HS-27A (cell line): Measurements from ENCODE around the gene WDR86.

ENCODE experiments used
- DNase-seq: peaks from one replicate; pipeline ENCODE4 v3.0.0-alpha.2; 2012; ENCODE audit warnings: low read depth, missing footprints

WDR86 gene

DNA sequence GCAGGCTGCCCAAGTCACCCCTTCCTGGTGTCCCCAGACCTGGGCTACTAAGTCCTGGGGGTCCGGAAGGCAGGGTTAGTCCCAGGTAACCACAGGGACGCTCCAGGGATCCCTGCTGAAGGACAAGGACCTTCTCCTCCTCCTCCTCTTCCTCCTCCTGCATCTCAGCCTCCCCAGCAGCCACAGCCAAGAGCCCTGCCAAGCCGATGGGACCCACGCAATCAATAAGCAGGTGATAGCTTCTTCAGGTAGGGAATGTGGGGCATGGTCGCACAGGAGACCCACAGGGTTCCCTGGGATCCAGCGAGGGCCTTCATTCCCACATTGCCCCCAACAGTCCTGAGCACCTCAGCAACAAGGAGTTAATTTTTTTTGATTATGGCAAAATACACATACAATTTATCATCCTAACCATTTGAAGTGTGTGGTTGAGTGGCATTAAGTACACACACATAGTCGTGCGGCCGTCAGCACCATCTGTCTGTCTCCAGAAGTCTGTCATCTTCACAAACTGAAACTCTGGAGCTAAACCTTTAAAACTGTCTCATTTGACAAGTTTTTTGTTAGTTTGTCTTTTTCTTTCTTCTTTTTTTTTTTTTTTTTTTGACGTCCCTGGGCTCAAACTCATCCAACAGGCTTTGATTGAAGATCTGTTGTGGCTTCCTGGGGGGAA, 18.0 kb upstream of the WDR86 start:
- DNase-seq: no peak

DNA sequence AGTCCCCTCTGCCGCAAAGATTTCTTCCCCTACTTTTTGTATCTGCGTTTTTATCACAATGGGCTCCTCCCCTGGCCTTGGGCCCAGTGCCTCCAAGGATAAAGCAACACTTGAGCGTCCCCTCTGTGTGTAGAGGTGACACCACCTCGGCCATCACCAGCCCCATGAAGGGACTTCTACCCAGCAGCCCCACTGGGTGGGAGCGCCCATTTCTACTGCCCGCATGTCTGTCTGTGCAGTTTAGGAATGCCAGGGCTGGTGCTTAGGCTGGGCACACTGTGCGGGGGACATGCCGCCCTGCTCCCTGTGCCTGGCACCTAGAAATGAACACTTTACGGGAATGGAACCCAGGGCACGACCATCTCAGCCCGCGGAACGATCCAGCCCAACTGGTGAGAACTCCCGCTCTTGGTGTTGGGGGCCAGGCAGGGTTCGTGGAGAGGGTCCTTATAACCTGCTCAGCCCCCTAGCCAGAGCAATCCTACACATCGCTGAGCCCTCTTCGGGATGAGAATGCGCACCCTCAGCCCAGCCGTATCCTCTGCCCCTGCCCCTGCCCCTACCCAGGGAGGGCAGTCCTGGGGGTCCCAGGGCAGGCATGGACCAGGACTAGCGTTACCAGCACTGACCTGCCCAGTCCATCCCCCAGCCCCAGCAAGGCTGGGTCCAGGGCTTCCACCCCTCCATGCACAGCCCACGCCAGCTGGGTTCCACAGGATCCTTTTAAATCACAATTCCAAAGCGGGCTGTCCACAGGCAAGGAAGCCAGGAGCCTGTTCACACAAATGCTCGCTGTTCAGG, 17.3 kb upstream of the WDR86 start:
- no peak for DNase-seq

DNA sequence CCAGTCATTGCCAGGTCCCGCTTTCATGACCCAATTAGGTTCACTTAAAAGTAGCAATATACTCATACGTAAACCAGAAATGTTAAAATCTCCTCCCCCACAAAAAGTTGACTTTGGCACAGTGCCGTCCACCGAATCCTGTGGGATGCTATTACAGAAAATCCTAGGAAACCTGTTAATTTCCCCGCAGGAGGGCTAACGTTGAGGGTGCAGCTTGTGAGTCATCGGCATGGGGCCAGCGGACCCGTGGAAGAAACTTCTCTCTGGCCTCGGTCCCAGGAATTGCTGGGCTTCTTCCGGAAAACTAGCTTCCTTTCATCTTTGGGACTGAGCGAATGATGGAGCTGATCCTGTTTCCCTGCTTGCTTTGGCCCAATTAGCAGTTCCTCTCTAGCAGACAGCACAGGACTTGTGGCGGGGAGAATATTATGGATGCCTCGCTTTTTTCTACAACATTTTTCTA, 16.6 kb upstream of the WDR86 start:
- peak; percentile 69 for DNase-seq

DNA sequence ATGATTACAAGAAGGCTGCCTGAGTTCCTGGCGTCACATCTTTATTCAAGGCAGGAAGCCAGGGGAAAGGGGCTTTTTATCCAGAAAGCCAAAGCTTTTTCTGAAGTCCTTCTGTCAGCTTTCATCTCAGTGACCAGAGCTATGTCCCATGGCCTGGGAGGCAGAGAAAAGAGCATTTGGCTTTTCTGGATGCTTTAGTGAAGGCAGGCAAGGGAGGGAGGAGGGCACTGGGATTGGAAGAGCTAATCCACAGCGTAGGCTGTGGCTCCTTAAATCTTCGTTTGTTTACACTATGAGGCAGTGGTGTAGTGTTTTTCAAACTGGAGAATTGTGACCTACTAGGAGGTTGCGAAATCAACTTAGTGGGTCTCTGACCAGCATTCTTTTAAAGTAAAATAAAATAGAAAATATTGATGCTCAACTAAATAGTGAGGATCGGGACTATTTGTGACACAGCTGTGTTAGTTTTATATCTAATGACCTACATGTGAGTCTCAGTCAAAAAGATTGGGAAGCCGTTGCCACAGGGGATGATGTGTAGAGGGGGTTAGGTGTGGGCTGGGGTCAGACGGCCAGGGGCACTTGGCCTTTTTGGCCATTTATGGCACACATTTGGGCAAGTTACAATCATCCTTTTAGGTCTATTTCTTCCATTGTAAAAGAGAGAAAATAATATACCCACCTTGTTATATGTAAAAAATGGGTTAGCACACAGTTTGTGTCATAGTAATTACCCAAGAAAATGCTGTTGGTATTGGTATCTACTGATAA, 16.0 kb upstream of the WDR86 start:
- DNase-seq: no peak

DNA sequence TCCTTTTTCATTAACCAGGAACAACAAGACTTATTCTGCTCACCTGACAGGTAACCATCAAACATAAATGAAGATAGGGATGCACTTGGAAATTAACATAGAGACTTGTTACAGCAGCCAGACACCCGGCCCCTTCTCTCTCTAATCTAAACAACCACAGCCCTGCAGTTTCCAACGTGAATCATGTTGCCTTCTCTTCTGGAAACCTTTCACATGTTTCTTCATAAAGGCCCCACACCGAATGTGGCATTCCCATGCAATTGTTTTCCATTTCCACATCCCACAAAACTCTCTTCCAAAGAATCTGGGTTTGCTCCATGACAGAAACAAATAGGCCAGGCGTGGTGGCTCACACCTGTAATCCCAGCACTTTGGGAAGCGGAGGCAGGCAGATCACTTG, 15.0 kb upstream of the WDR86 start:
- no peak for DNase-seq

DNA sequence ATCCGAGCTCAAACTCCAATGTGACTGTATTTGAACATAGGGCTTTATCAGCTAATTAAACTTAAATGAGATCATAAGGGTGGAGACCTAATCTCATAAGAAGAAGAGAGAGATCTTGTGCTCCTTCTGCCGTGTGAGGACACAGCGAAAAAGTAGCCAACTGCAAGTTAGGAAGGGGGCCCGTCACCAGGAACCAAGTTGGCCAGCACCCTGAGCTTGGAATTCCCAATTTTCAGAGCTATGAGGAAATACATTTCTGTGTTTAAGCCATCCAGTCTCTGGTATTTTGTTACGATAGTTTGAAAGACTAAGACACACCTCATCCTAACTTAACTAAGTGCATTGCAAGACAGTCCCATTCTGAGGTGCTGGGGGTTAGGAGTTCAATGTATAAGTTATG, 14.1 kb upstream of the WDR86 start:
- no peak for DNase-seq

DNA sequence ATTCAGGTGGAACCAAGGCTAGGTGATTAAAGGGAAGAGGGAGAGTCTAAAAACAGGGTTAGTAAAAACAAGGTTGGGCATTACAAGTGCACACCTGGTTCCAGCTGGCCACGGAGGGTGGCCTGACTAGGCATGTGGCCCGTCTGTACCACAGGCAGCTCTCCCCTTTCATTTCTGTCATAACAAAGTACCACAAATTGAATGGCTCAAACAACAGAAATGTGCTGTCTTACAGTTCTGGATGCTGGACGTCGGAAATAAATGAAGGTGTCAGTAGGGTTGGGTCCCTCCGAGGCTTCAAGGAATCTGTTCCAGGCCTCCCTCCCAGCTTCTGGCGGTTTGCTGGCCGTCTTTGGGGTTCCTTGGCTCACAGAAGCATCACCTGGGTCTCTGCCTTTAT, 13.4 kb upstream of the WDR86 start:
- DNase-seq: no peak

DNA sequence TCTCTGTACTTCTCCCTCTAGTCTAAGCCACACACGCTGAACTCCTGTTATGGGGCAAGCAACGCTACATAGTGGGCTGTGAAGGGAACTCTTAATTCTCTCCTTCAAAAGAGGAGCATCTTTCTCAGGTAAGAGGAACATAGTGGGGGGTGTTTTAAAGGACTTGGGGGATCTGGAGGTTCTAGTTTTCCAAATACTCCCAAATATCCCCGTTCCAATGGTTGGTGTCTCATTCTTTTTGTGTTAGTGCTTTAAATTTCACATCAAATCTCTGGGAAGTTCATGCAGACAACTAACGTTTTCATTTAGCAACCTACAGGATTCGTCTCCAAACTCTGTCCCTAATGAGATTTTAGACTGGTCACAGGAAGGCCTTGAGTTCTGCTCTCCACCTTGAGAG, 12.4 kb upstream of the WDR86 start:
- DNase-seq: no peak

DNA sequence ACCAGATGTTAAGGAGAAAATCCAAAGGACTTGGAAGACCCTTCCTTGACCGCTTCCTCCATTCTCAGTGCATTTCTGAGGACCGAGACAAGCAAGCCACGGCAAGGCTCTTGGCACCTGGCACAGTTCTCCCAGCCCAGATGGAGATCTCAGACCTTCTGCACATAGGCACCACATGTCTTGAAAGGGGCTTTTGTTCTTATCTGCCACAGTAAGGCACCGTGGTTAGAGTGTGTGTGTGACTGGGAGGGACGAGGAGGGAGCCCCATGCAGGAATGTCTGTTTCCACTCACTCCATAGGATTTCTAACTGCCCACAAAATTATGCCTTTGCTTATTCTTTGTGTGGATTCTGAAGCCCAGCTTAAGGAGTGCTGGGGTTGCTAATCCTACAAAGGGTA, 10.3 kb upstream of the WDR86 start:
- no peak for DNase-seq

DNA sequence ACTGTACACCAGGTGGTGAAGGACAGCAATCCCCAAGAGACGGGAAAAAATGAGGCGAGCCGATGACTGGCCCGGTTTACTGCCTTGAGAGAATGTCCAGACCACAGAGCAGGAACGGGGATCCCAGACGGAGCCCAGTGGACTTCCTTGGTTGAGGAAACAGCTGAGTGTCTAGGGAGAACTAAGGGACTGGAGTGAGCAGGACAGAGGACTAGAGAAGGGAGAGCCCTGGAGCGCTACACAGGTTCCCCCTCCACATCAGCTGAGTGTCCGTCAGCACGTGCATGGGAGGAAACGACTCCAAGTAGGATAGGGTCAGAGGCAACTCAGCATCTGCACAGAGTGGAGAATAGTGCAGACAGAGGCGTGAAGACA, 7.1 kb upstream of the WDR86 start:
- DNase-seq: no peak

DNA sequence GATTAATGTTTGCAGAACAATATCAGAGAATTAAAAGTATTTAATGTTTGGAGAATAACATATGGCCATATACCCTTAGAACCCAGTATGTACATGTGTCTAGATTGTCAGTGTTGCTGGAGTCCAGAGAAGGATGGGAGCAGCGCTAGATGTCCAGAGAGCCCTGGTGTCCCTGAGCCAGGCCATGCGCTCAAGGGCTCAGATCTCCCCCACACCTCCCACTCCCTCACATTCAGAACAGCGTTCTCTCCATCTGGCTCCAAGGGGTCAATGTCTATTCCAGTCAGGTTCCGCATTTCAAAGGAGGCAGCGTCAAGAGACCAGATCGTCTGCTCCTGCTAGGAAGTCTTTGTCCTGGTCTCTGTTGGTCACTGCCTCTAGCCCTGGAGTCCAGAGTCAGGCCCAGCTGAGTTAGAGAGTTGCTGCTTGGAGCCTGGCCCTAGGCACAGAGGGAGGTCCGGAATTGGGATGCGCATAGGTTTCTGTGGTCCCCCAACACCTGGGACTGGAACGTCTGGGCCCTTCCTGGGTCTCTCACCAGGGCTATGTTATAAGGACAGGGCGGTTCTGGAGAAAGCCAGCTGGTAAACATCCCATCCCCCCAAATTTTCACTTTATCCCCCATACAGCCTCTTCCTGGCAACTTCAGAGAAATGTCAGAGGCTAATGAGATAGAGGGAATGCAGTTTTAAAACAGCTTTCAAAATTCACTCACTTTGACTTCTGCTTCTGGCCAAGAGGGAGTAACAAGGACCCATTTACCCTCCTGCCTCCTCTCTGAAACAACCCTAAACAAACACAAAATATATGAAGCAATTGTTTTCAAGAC, 6.5 kb upstream of the WDR86 start:
- no peak for DNase-seq

DNA sequence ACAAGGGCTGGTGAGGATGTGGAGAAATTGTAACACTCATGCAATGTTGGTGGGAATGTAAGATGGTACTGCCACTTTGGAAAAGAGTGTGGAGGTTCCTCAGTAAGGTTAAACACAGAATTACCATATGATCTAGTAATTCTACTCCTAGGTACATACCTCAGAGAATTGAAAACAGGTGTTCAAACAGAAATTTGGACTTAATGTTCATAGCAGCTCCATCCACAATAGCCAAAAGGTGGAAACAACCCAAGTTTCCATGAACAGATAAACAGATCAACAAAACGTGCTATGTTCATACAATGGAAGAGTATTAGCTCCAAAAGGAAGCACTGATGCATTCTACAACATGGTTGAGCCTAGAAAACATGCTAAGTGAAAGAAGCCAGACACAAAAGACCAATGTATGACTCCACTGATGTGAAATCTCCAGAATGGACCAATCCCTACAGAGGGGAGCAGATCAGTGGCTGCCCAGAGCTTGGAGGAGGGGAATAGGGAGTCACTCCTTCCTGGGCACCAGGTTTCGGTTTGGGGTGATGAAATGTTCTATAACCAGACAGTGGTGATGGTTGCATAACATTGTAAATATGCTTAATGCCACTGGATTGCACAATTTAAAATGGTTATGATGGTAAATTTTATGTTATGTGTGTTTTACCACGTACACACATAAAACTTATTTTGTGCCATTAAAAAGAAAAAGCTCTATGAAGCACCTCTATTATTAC, 5.7 kb upstream of the WDR86 start:
- DNase-seq: no peak

DNA sequence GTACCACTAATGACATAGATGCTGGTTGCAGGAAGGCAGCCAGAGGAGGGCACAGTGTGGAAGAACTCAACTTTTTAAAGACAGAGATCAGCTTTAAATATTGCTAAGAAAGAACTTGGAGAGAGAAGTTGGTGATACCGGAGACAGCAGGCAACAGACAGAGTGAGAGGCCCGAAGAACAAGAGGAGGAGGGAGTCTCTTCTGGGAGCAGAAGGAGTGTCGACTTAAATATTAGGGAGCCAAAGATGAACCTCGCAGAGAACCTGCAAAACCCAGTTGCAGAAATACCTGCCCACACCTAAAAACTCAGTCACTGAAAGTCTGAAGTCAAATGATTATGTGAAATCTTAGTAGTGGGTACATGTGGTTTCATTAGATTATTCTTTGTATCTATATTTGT, 3.4 kb upstream of the WDR86 start:
- DNase-seq: no peak

DNA sequence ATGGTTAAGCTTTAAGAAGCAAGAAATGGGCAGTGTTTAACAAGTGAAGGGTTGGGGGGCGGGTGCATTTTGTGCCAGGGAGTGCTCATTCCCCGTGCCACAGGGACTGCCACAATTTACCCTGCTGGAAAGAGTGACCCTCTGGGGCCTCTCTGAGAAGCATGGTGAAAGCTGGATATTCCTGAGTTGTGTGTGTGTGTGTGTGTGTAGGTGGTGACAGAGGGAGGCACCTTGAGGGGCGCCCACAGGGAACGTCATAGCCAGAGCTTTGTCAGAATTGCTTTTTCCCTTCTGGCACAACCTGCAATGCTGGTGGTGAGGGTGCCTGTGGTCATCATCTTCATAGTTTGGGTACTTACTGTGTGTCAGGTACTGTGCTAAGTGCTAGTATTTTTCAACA, 2.5 kb upstream of the WDR86 start:
- DNase-seq: no peak

DNA sequence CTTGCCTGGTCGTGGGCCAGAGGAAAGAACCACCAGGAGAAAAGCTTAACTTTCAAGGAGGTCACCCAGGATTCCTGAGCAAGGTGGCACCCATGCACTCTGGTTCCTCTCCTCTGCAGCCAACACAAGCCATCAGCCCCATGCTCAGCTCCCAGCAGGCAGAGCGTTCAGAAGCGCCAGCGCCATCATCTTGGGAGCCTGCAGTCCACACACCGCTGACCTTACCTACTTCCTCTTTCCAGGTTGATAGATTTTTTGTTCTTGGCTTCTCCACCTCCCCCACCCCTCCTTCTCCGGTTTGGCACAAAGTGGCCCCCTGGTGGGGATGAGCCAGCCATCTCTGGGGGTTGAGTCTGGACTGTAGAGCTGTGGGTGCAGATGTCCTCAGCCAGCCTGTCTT, 1.7 kb upstream of the WDR86 start:
- DNase-seq: no peak

DNA sequence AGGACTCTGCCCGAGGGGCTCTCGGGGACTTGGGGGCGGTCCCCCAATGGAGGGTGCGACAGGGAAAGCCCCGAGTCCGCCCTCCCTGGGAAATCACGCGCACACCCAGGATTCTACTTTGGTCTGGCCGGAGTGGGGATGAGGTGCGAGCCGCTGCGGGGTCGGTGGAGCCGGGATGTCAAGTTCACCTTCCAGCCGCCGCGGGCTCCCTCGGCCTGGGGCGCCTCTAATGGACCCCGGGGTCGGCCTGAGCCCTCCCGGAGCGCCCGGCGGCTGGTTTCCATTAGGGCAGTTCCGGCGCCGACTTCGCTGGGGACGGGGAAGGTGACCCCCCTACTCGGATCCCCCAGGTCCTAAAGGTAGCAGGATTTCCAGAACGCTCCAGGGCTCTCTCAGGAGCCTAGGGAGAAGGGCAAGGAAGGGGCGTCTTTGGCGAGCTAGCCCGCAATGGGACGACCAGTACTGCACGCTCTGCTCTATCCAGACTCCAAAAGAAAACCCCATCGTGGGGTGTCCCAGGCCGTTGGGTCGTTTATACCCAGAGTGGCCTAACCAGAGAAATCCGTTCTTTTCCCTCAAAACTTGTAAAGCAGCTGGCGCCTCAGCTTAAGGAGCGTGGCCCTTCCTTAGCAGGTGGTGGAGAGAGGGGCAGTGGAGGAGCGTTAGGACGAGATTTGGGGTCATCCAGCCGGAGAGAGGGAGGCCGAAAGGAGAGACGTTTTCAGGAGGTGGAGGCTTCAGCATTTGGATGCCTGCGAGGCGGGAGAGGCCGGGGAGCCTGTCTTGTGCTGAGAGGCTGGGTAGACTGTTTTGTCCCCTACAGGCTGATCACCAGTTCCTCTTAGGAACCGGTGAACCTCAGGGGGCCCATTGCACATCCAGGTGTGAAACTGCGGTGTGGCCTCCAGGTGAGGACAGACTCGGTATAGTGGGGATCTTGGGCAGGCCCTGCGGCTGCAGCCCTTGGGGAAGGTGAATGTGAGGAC, 860 bp upstream of the WDR86 start:
- DNase-seq: no peak

DNA sequence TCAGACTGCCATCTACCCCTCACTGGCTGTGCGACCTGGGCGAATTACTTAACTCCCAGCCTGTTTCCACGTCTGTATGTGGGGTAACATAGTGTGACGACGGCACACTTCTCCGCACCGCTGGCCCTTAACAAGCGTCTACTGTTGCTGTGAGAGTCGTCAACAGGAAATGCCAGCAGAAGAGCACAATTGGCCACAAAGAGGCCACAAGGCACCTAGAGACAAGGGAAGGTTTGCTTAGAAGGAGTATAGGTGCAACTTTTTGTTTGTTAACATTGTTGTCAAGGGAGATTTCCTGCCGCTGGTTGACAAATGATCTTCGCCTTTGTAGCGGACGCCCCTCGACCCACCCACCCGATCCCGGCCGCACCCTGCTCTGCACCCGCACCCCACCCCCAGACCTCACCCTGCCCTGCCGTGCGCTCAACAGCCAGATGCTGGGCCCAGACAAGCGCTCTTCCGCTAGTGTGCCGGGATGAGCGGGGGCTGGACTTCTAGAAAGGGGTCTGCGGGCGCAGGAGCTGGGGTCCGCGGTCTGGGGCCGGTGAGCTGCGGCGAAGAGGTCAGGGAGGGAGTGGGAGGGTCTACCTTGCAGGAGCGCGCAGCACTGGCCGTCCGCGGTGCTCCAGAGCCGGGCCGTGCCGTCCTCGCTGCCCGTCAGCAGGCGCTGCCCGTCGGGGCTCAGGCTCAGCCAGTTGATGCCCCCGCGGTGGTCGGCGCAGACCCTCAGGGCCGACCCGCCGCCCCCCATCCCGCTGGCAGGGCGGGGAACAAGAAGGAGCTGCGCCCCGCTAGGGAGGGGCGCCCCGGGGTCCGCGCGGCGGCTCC, 785 bp downstream of the WDR86 start:
- no peak for DNase-seq

DNA sequence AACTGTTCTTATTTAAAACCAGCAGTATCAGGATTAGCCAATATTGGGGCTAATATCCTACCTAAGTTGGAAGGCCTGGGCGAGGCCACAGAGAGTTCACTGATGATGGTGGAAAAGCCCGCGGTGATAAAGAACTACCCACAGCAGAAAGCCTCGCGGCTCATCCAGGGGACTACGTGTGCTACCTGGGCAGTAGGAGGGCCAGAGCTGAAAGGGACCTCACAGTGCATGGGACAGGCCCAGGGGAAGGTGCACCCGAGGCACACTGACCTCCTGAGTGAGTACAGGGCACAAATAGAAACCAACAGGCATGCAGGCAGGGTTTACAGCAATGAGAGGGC, 1.4 kb downstream of the WDR86 start:
- no peak for DNase-seq

DNA sequence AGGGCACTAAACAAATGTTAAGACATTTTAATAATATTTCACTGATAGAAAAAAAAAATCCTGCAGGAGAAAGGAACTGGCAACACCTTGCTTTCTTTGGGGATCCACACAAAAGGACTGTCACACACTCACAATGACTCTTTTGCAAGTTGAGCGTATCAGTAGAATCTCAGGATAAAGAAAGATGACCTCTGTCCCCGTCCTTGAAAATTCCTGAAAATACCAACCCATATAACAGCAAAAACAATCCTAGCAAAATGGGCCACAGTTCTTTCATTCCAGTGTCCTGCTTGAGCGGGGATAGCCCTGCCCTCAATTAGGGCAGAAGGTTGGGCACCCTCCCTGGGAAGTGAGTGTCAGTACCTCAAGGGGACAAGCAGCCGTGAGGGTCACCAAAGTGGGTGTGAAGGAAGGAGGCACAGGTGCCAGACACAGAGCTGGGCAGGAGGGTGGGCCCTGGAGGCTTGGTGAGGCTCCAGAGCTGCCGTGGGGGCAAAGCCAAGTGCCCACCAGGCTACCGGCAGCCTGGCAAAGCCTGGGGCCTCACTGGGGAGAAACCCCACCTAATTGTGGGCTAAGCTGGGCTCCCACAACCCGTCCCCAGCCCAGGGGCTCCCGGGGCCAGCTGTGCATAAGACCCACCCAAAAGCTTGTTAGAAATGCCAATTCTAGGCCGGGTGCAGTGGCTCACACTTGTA, 2.8 kb downstream of the WDR86 start:
- DNase-seq: no peak
